ENCODE results near the gene MYL10. TPM values are rescaled to one million over a fixed set of nuclear protein-coding genes. Genes with fewer than 3 reads are reported as not detected.
"Not testable (repeated sequence)": the region's sequence is repeated elsewhere in the genome, so short reads cannot be mapped to it uniquely, and the experiment has no call there.

Gene MYL10
- total and polyA plus RNA-seq, 10 of the 15 experiments (the other 5 are each of a cell fraction or from before 2014, with no cell fraction given) = not detected

GRCh38 chr7:101645951-101646350 lies 16.9 kb upstream of the MYL10 start:
- Histone ChIP-seq H3K9ac (ENCODE audit: control insufficient read depth, insufficient read depth, low read length) (no peak overlapping the region), H3K9me3 (replicated peaks; ENCODE audit: control insufficient read depth, insufficient read depth, low read length) (no peaks in the 10 kb centered on the region), H2AFZ (ENCODE audit: control insufficient read depth, low read depth, low read length) (no peak overlapping the region), H3K4me2 (ENCODE audit: control insufficient read depth, insufficient read depth) (no peak overlapping the region), H3K4me1 (ENCODE audit: control insufficient read depth, insufficient read depth, low read length) (no peaks in the 10 kb centered on the region), H3K27ac (ENCODE audit: control insufficient read depth, insufficient read depth) (no peak overlapping the region), H3K36me3 (ENCODE audit: control insufficient read depth in 2 of 2, insufficient read depth in 2 of 2, low read length in 1 of 2) (no peaks in the 10 kb centered on the region), H4K20me1 (ENCODE audit: control insufficient read depth, insufficient read depth) (no peaks in the 10 kb centered on the region), H3K4me3 (no peak overlapping the region), H3K27me3 (replicated peaks in 1 of 2; ENCODE audit: control insufficient read depth in 2 of 2, insufficient read depth in 2 of 2, low read length in 1 of 2) (peaks cover 0 to 2% of the 10 kb centered on the region in 2 experiments; a peak in 1 of 4 replicates), H3K79me2 (ENCODE audit: control insufficient read depth, insufficient read depth, low read length) (no peaks in the 10 kb centered on the region)
- no TSS peak for BruUV-seq (replicated peaks)
- intact Hi-C loops (cut with micrococcal nuclease; ENCODE audit: unreplicated experiment) (no loop called here), in situ Hi-C loops (cut with MboI) (no loop called here)
- TF ChIP-seq STAT3 (IDR thresholded peaks at IDR 0.05; ENCODE audit: low read depth, low read length) (no peak), TBL1XR1 (IDR thresholded peaks at IDR 0.05; ENCODE audit: low read depth, low read length) (no peak), EP300 (IDR thresholded peaks at IDR 0.05; ENCODE audit: borderline replicate concordance in 1 of 2, control insufficient read depth in 1 of 2, low read depth in 2 of 2, low read length in 2 of 2) (no peak), POLR2A (IDR thresholded peaks at IDR 0.05; ENCODE audit: low read depth, low read length) (no peak), PML (IDR thresholded peaks at IDR 0.05; ENCODE audit: low read length) (no peak)
- no peak for FAIRE-seq
- ChIA-PET SMC1A (ENCODE audit: uncharacterized antibody, unreplicated experiment) (no interaction called here), CTCF (no interaction called here), POLR2A (no interaction called here), RAD21 (ENCODE audit: unreplicated experiment) (no interaction called here)
- no peak for ATAC-seq
- 48% methylated on average over 12 of the region's 13 CpGs for WGBS (ENCODE audit: insufficient coverage, insufficient replicate concordance, low lambda C conversion rate, missing lambda C conversion rate)
- DNase-seq (ENCODE audit: low read depth, low spot score) = no peak

GRCh38 chr7:101644879-101645278 lies 15.8 kb upstream of the MYL10 start:
- Histone ChIP-seq H3K4me3 (no peak overlapping the region), H3K27ac (ENCODE audit: control insufficient read depth, insufficient read depth) (no peak overlapping the region), H3K9me3 (replicated peaks; ENCODE audit: control insufficient read depth, insufficient read depth, low read length) (no peaks in the 10 kb centered on the region), H3K36me3 (ENCODE audit: control insufficient read depth in 2 of 2, insufficient read depth in 2 of 2, low read length in 1 of 2) (no peaks in the 10 kb centered on the region), H3K4me2 (ENCODE audit: control insufficient read depth, insufficient read depth) (no peak overlapping the region), H4K20me1 (ENCODE audit: control insufficient read depth, insufficient read depth) (no peaks in the 10 kb centered on the region), H3K79me2 (ENCODE audit: control insufficient read depth, insufficient read depth, low read length) (no peaks in the 10 kb centered on the region), H3K9ac (ENCODE audit: control insufficient read depth, insufficient read depth, low read length) (no peak overlapping the region), H3K27me3 (replicated peaks in 1 of 2; ENCODE audit: control insufficient read depth in 2 of 2, insufficient read depth in 2 of 2, low read length in 1 of 2) (peaks cover 0 to 2% of the 10 kb centered on the region in 2 experiments; a peak in 1 of 4 replicates), H3K4me1 (ENCODE audit: control insufficient read depth, insufficient read depth, low read length) (no peaks in the 10 kb centered on the region), H2AFZ (ENCODE audit: control insufficient read depth, low read depth, low read length) (no peak overlapping the region)
- ChIA-PET SMC1A (ENCODE audit: uncharacterized antibody, unreplicated experiment) (no interaction called here), POLR2A (no interaction called here), CTCF (interaction anchor here (1.8 kb wide), 1 partner anchor 42 kb away, joined by 4 read pairs; no protein-coding TSS in a partner anchor), RAD21 (ENCODE audit: unreplicated experiment) (interaction anchor here (0.9 kb wide), 1 partner anchor 195 kb away, joined by 3 read pairs; no protein-coding TSS in a partner anchor)
- intact Hi-C loops (cut with micrococcal nuclease; ENCODE audit: unreplicated experiment) (no loop called here), in situ Hi-C loops (cut with MboI) (no loop called here)
- BruUV-seq (replicated peaks) = no TSS peak
- DNase-seq (ENCODE audit: low read depth, low spot score) = no peak
- WGBS (ENCODE audit: insufficient coverage, insufficient replicate concordance, low lambda C conversion rate, missing lambda C conversion rate) = 26% methylated on average over 18 of the region's 18 CpGs
- ATAC-seq = no peak
- TF ChIP-seq MYC (IDR thresholded peaks at IDR 0.05; ENCODE audit: insufficient read depth, insufficient read length, insufficient replicate concordance, low read length, severe bottlenecking) = no peak
- no peak for FAIRE-seq

GRCh38 chr7:101639127-101639526 lies 10.0 kb upstream of the MYL10 start:
- CTCF ChIA-PET = interaction anchor here (0.6 kb wide), 1 partner anchor 99 kb away, joined by 4 read pairs; no protein-coding TSS in a partner anchor
- H3K27ac ChIP-seq (ENCODE audit: control insufficient read depth, insufficient read depth); SMC1A ChIA-PET (ENCODE audit: uncharacterized antibody, unreplicated experiment); H3K79me2 ChIP-seq (ENCODE audit: control insufficient read depth, insufficient read depth, low read length); H3K4me1 ChIP-seq (ENCODE audit: control insufficient read depth, insufficient read depth, low read length); FAIRE-seq; H3K4me3 ChIP-seq; H3K36me3 ChIP-seq (ENCODE audit: control insufficient read depth in 2 of 2, insufficient read depth in 2 of 2, low read length in 1 of 2); H3K27me3 ChIP-seq (replicated peaks in 1 of 2; ENCODE audit: control insufficient read depth in 2 of 2, insufficient read depth in 2 of 2, low read length in 1 of 2); DNase-seq (ENCODE audit: low read depth, low spot score); H2AFZ ChIP-seq (ENCODE audit: control insufficient read depth, low read depth, low read length); H3K4me2 ChIP-seq (ENCODE audit: control insufficient read depth, insufficient read depth); BruUV-seq (replicated peaks); H3K9ac ChIP-seq (ENCODE audit: control insufficient read depth, insufficient read depth, low read length); POLR2A ChIA-PET; H4K20me1 ChIP-seq (ENCODE audit: control insufficient read depth, insufficient read depth); in situ Hi-C loops (cut with MboI); H3K9me3 ChIP-seq (replicated peaks; ENCODE audit: control insufficient read depth, insufficient read depth, low read length); intact Hi-C loops (cut with micrococcal nuclease; ENCODE audit: unreplicated experiment); RAD21 ChIA-PET (ENCODE audit: unreplicated experiment); ATAC-seq: not testable (repeated sequence)
- WGBS (ENCODE audit: insufficient coverage, insufficient replicate concordance, low lambda C conversion rate, missing lambda C conversion rate) = 63% methylated on average over 4 of the region's 4 CpGs
